HepG2 (cell line): ENCODE data around the gene KLF11. TPM values are rescaled to one million over a fixed set of nuclear protein-coding genes. Genes with fewer than 3 reads are reported as not detected.

Source experiments
- ARHGAP35 ChIP-seq: sonication (generic); formaldehyde crosslinking; IDR thresholded peaks from 2 replicates; pipeline ENCODE4 v1.9.0; 2022; ENCODE audit warnings: mild to moderate bottlenecking, inconsistent platforms, moderate library complexity, missing genetic modification reagents, borderline replicate concordance
- ATF7-NPFF ChIP-seq: sonication (generic); formaldehyde crosslinking; IDR thresholded peaks from 2 replicates; pipeline ENCODE4 v1.8.1; 2023; ENCODE audit warnings: mild to moderate bottlenecking, low read depth, missing genetic modification reagents, moderate library complexity
- KDM4B ChIP-seq: sonication (generic); formaldehyde crosslinking; IDR thresholded peaks from 2 replicates; pipeline ENCODE4 v1.4.0; 2020; ENCODE audit warnings: missing genetic modification reagents
- MTA3 ChIP-seq: sonication (generic); formaldehyde crosslinking; IDR thresholded peaks from 2 replicates; pipeline ENCODE4 v1.4.0; 2020; ENCODE audit warnings: missing genetic modification reagents
- NR1H2 ChIP-seq: sonication (generic); formaldehyde crosslinking; IDR thresholded peaks from 2 replicates; pipeline ENCODE4 v1.8.1; 2022; ENCODE audit warnings: low read depth, missing genetic modification reagents, borderline replicate concordance
- PCBP2 ChIP-seq: fragments of 200-400 bp; formaldehyde crosslinking; optimal IDR thresholded peaks from 2 replicates; pipeline ENCODE3; 2018; ENCODE audit warnings: low read length, low read depth; ENCODE audit not compliant: poor library complexity, severe bottlenecking
- PHF8 ChIP-seq: sonication (generic); formaldehyde crosslinking; IDR thresholded peaks from 2 replicates; pipeline ENCODE4 v1.5.0; 2020; ENCODE audit warnings: missing genetic modification reagents
- TERF1 ChIP-seq: sonication (generic); formaldehyde crosslinking; IDR thresholded peaks from 2 replicates; pipeline ENCODE4 v1.8.0; 2022; ENCODE audit warnings: mild to moderate bottlenecking, missing genetic modification reagents, moderate library complexity
- TMF1 ChIP-seq: sonication (generic); formaldehyde crosslinking; IDR thresholded peaks from 2 replicates; pipeline ENCODE4 v1.8.1; 2022; ENCODE audit warnings: low read depth, missing genetic modification reagents
- YEATS2 ChIP-seq: sonication (generic); formaldehyde crosslinking; IDR thresholded peaks from 2 replicates; pipeline ENCODE4 v1.4.0; 2020; ENCODE audit warnings: missing genetic modification reagents, borderline replicate concordance
- ZBTB38 ChIP-seq: sonication (generic); formaldehyde crosslinking; IDR thresholded peaks from 2 replicates; pipeline ENCODE4 v1.5.1; 2020; ENCODE audit warnings: mild to moderate bottlenecking, missing genetic modification reagents
- ZBTB46 ChIP-seq: sonication (generic); formaldehyde crosslinking; IDR thresholded peaks from 2 replicates; pipeline ENCODE4 v1.4.0; 2020; ENCODE audit warnings: mild to moderate bottlenecking, missing genetic modification reagents, borderline replicate concordance
- ZFP36 ChIP-seq: fragments of 150-350 bp; IDR thresholded peaks from 2 replicates; pipeline ENCODE4 v1.6.1; 2018; ENCODE audit warnings: borderline replicate concordance, low read length, low read depth; ENCODE audit not compliant: partially characterized antibody
- ZFP36L1 ChIP-seq: sonication (generic); formaldehyde crosslinking; IDR thresholded peaks from 2 replicates; pipeline ENCODE4 v1.8.0; 2022; ENCODE audit warnings: mild to moderate bottlenecking, missing genetic modification reagents, moderate library complexity
- ZNF121 ChIP-seq: sonication (generic); formaldehyde crosslinking; IDR thresholded peaks from 2 replicates; pipeline ENCODE4 v1.5.0; 2020; ENCODE audit warnings: mild to moderate bottlenecking, missing genetic modification reagents
- ZNF546 ChIP-seq: sonication (generic); formaldehyde crosslinking; conservative IDR thresholded peaks from 2 replicates; pipeline ENCODE4 v1.8.1; 2023; ENCODE audit warnings: mild to moderate bottlenecking, missing genetic modification reagents
- ZNF619 ChIP-seq: sonication (generic); formaldehyde crosslinking; IDR thresholded peaks from 2 replicates; pipeline ENCODE4 v1.4.0; 2020; ENCODE audit warnings: mild to moderate bottlenecking, missing genetic modification reagents
- ZNF768 ChIP-seq: sonication (generic); formaldehyde crosslinking; IDR thresholded peaks from 2 replicates; pipeline ENCODE4 v1.4.0; 2020; ENCODE audit warnings: missing genetic modification reagents
- ZNF784 ChIP-seq: sonication (generic); formaldehyde crosslinking; IDR thresholded peaks from 2 replicates; pipeline ENCODE4 v1.5.1; 2020; ENCODE audit warnings: missing genetic modification reagents, mild to moderate bottlenecking, borderline replicate concordance
- polyA plus RNA-seq, 8 experiments: library from polyadenylated mRNA; depleted of rRNA in 3 of 8; stranded (reverse) in 7 of 8; unstranded in 1 of 8; fragments of >200 nt; fragmentation: Illumina TruSeq in 4 of 8; extraction: Trizol in 4 of 8; gene quantifications; 2 replicates each; pipeline versions ENCODE4 v1.2.1 to v1.2.3, GENCODE V29; 2011 to 2016; ENCODE audit warnings: low read depth in 4 of 8, missing spikeins in 1 of 8, mixed read lengths in 1 of 8; ENCODE audit not compliant: insufficient read depth in 1 of 8
- total RNA-seq, 5 experiments: library from RNA; depleted of rRNA; stranded (reverse); fragments of >200 nt; fragmentation: Illumina TruSeq; extraction: Trizol; gene quantifications; 2 replicates each; pipeline ENCODE4 v1.2.3, GENCODE V29; 2016; ENCODE audit warnings: low read depth in 1 of 5
- TF ChIP-seq, protein P1 (sequence below): IDR thresholded peaks from 2 replicates; pipeline ENCODE4 v1.6.1; 2012; ENCODE audit warnings: low read depth, low read length, improper control_type of control experiment
- TF ChIP-seq, protein P2 (sequence below): sonication (generic); formaldehyde crosslinking; IDR thresholded peaks from 2 replicates; pipeline ENCODE4 v1.9.0; 2021; ENCODE audit warnings: missing genetic modification reagents, borderline replicate concordance

KLF11 gene
- total and polyA plus RNA-seq, 2 of the 13 experiments (the other 11 are each of a cell fraction or from before 2014, with no cell fraction given): 2.5 to 11.8 TPM

- TF ChIP-seq TERF1 (CRISPR knock-in tag) (peak; percentile 87; the same call in 1 of the 2 replicates), ZBTB38 (CRISPR knock-in tag) (peak; percentile 83), ZFP36L1 (CRISPR knock-in tag) (peak; percentile 92), ATF7-NPFF (peak; percentile 99), KDM4B (CRISPR knock-in tag) (no peak), MTA3 (no peak), YEATS2 (CRISPR knock-in tag) (0 out of 2 replicates have a peak, but pooled peaks have one; percentile 61), ZNF546 (CRISPR knock-in tag) (peak; percentile 98), TMF1 (CRISPR knock-in tag) (peak; percentile 89), NR1H2 (CRISPR knock-in tag) (peak; percentile 96), PCBP2 (no peak), PHF8 (CRISPR knock-in tag) (peak; percentile 40), ZFP36 (no peak), ZNF784 (peak; percentile 58; the same call in 1 of the 2 replicates), ZNF121 (CRISPR knock-in tag) (peak; percentile 34; the same call in 1 of the 2 replicates), ZNF619 (CRISPR knock-in tag) (no peak), ZNF768 (CRISPR knock-in tag) (peak; percentile 56; the same call in 1 of the 2 replicates), ARHGAP35 (CRISPR knock-in tag) (peak; percentile 62; the same call in 1 of the 2 replicates), ZBTB46 (no peak)
- TF ChIP-seq, protein P1, sequence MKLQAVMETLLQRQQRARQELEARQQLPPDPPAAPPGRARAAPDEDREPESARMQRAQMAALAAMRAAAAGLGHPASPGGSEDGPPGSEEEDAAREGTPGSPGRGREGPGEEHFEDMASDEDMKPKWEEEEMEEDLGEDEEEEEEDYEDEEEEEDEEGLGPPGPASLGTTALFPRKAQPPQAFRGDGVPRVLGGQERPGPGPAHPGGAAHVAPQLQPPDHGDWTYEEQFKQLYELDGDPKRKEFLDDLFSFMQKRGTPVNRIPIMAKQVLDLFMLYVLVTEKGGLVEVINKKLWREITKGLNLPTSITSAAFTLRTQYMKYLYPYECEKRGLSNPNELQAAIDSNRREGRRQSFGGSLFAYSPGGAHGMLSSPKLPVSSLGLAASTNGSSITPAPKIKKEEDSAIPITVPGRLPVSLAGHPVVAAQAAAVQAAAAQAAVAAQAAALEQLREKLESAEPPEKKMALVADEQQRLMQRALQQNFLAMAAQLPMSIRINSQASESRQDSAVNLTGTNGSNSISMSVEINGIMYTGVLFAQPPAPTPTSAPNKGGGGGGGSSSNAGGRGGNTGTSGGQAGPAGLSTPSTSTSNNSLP: no peak
- TF ChIP-seq, protein P2, sequence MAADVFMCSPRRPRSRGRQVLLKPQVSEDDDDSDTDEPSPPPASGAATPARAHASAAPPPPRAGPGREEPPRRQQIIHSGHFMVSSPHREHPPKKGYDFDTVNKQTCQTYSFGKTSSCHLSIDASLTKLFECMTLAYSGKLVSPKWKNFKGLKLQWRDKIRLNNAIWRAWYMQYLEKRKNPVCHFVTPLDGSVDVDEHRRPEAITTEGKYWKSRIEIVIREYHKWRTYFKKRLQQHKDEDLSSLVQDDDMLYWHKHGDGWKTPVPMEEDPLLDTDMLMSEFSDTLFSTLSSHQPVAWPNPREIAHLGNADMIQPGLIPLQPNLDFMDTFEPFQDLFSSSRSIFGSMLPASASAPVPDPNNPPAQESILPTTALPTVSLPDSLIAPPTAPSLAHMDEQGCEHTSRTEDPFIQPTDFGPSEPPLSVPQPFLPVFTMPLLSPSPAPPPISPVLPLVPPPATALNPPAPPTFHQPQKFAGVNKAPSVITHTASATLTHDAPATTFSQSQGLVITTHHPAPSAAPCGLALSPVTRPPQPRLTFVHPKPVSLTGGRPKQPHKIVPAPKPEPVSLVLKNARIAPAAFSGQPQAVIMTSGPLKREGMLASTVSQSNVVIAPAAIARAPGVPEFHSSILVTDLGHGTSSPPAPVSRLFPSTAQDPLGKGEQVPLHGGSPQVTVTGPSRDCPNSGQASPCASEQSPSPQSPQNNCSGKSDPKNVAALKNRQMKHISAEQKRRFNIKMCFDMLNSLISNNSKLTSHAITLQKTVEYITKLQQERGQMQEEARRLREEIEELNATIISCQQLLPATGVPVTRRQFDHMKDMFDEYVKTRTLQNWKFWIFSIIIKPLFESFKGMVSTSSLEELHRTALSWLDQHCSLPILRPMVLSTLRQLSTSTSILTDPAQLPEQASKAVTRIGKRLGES (CRISPR knock-in tag): peak; percentile 100
Measured at GRCh38 chr2:10043256-10043905, at the start of gene KLF11 (continued).
